HEK293T (cell line): ENCODE results near the gene TEX2.

Experiments used
- BHLHE40 ChIP-seq: fragments of 450-650 bp; IDR thresholded peaks from 2 replicates; pipeline ENCODE4 v1.6.1; 2016; ENCODE audit warnings: mild to moderate bottlenecking, moderate library complexity, borderline replicate concordance
- FOXA1 ChIP-seq: fragments of 450-650 bp; IDR thresholded peaks from 2 replicates; pipeline ENCODE4 v1.6.1; 2016; ENCODE audit warnings: mild to moderate bottlenecking
- FOXK2 ChIP-seq: fragments of 450-650 bp; IDR thresholded peaks from 2 replicates; pipeline ENCODE4 v1.6.1; 2016; ENCODE audit warnings: mild to moderate bottlenecking
- LEF1 ChIP-seq: fragments of 450-650 bp; IDR thresholded peaks from 2 replicates; pipeline ENCODE4 v1.6.1; 2017; ENCODE audit warnings: mild to moderate bottlenecking, borderline replicate concordance
- SP1 ChIP-seq: fragments of 450-650 bp; IDR thresholded peaks from 2 replicates; pipeline ENCODE4 v1.6.1; 2017
- SUZ12 ChIP-seq: fragments of 450-650 bp; IDR thresholded peaks from 2 replicates; pipeline ENCODE4 v1.6.1; 2016; ENCODE audit warnings: mild to moderate bottlenecking

- TF ChIP-seq FOXK2: no peak
- no peak for TF ChIP-seq SUZ12
- no peak for TF ChIP-seq FOXA1
- no peak for TF ChIP-seq LEF1
- no peak for TF ChIP-seq BHLHE40
- TF ChIP-seq SP1: no peak
These were observed 76.6 kb downstream of the TEX2 start for GRCh38 chr17:64186171-64187092.
